NCI-H128 (cell line): ENCODE results near the gene PRKCE.

Experiments
- DNase-seq: peaks from one replicate; lab custom pipeline; 2025; ENCODE audit not compliant: unreplicated experiment; lab: John Stamatoyannopoulos, UW

The PRKCE gene

GRCh38 chr2:46087492-46087891, 436.0 kb downstream of the PRKCE start:
- DNase-seq, result no peak

GRCh38 chr2:46091004-46091403, 439.5 kb downstream of the PRKCE start:
- no peak for DNase-seq

- no peak for DNase-seq
Measured at GRCh38 chr2:46091961-46092667, 440.6 kb downstream of the PRKCE start.

- no peak for DNase-seq
Measured at GRCh38 chr2:46094689-46095088, 443.2 kb downstream of the PRKCE start.

GRCh38 chr2:46095830-46096229, 444.4 kb downstream of the PRKCE start:
- no peak for DNase-seq

GRCh38 chr2:46096260-46096659, 444.8 kb downstream of the PRKCE start:
- DNase-seq, result no peak

GRCh38 chr2:46097714-46098480, 446.4 kb downstream of the PRKCE start:
- no peak for DNase-seq

- DNase-seq, result no peak
Measured at GRCh38 chr2:46098621-46099062, 447.2 kb downstream of the PRKCE start.

GRCh38 chr2:46101557-46102220, 450.2 kb downstream of the PRKCE start:
- DNase-seq, result no peak

GRCh38 chr2:46106690-46107089, 455.2 kb downstream of the PRKCE start:
- DNase-seq, result no peak

GRCh38 chr2:46114996-46115395, 463.5 kb downstream of the PRKCE start:
- no peak for DNase-seq

GRCh38 chr2:46116150-46116549, 464.7 kb downstream of the PRKCE start:
- DNase-seq, result no peak

- no peak for DNase-seq
Measured at GRCh38 chr2:46116553-46116991, 465.1 kb downstream of the PRKCE start.

GRCh38 chr2:46117379-46117778, 465.9 kb downstream of the PRKCE start:
- no peak for DNase-seq

- DNase-seq, result no peak
Measured at GRCh38 chr2:46117994-46118393, 466.5 kb downstream of the PRKCE start.

GRCh38 chr2:46118656-46119371, 467.3 kb downstream of the PRKCE start:
- DNase-seq, result no peak

GRCh38 chr2:46119453-46119852, 468.0 kb downstream of the PRKCE start:
- no peak for DNase-seq

GRCh38 chr2:46120792-46121555, 469.5 kb downstream of the PRKCE start:
- no peak for DNase-seq

GRCh38 chr2:46122318-46122976, 471.0 kb downstream of the PRKCE start:
- DNase-seq, result no peak

- DNase-seq, result no peak
Measured at GRCh38 chr2:46123013-46123412, 471.5 kb downstream of the PRKCE start.
